GM18511 (cell line): ENCODE data around the gene TREML4.
"Not testable (repeated sequence)": the region's sequence is repeated elsewhere in the genome, so short reads cannot be mapped to it uniquely, and the experiment has no call there.

Source experiments
- ATAC-seq: cut with Tn5 transposase; IDR thresholded peaks from one replicate; pipeline ENCODE4 v1.9.1; 2021; ENCODE audit warnings: mild to moderate bottlenecking, moderate library complexity; ENCODE audit not compliant: unreplicated experiment

TREML4 gene

DNA sequence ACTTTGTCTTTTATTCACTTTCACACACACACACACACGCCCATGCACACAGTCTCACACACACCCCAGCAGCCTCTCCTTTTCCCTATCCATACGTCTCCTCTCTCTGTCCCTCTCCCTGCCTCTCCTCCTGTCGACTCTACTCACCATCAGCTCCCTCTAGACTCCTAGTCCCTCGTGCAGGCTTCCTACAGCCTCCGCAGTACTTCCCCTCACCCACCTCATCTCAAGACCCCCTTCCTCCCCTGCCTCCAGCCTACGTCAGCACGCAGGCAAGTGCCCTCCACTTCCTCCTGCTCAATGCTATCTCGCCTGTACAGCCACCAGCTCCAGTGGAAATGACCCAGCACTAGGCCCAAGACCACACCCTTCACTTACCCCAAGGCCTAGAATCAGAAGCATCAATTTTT, 26.4 kb upstream of the TREML4 start:
- ATAC-seq, result no peak

DNA sequence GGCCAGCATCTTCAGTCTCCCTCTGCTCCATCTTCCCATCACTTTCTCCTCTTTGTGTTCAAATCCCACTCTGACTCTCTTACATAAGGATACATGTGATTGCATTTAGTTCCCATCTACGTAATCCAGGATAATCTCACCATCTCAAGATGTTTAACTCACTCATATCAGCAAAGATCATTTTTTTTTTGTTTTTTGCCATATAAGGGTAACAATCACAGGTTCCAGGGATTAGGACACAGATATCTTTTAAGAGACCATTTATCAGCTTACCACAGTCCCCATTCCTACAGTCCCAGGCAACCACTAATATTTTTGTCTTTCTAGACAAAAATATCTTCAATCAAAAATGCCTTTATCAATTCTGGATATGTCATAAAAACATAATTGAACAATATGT, 24.0 kb upstream of the TREML4 start:
- no peak for ATAC-seq

GRCh38 chr6:41208439-41209106, 19.6 kb upstream of the TREML4 start:
- no peak for ATAC-seq

DNA sequence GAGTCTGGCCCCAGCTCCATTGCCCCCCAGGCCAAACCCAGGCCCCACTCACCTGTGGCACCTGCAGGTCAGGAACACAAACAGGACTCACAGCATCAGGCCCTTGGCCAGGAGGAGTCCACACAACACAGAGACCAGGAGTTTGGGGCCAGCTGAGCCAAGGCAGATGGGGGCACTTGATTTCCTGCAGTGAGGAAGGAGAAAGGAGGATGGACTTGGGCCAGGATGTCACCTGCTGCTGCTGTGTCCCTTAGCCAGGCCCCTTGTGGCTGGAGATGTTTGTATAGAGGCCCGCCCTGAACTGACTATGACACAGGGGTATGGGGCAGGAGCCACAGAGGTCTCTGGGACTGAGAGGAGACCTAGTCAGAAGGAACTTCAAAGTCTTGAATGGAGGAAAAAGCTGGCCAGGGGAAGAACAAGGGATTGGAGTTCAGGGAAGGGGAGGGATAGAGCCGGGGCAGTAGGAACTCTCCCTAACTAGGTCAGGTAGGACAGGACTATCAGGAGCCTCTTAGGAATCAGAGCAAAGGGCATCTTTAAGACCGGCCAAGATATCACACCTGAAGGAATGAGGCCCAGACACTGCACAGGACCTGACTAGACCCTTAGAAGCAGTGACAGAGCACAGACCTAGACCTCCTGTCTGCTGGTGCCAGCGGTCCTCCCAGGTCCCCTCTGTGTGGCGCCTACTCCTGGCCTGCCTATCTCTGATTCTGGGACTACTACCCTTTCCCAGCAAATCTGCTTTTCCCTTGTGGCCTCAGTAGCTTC, 18.4 kb upstream of the TREML4 start:
- ATAC-seq, result no peak

DNA sequence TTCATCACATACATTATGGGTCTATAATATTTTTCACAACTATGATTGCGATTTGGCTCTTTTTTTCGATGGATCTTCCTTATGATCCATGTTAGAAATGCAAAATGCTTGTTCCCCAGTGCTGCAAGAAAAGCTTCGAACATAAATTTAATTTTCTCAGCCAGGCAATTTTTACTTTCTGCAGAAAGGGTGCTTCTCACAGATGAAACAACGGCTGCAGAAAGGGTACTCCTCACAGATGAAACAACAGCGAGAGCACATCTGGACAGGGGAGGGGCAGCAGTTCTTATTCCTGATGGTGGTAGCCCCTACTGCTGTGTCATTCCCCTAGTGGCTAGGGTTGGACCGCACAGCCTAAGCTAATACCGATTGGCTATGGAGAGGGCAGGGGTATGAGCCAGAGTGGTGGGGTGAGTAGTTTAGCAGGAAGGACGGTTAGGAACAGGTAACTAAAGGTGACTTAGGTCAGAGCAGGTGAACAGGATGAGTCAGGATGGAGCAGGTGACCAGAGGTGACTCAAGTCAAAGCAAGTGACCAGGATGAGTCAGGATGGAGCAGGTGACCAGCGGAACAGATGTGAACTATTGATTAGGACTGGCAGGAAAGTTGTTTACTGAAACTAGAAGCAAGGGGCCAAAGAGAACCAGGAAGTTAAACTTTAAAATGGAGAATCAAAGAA, 13.4 kb upstream of the TREML4 start:
- ATAC-seq, result no peak

DNA sequence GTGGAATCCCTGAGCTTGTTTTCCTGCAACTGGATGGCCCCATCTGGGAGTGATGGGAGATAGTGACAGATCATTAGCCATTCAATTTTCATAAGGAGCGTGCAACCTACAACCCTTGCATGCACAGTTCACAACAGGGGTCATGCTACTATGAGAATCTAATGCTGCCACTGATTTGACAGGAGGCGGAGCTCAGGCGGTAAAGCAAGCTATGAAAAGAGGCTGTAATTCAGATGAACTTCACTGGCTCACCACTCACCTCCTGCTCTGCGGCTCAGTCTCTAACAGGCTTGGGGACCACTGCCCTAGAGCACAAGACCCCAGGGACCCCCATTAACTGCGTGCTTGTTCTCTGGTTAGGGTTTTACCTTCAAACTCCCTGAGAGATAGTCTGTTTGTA, 12.4 kb upstream of the TREML4 start:
- no peak for ATAC-seq

DNA sequence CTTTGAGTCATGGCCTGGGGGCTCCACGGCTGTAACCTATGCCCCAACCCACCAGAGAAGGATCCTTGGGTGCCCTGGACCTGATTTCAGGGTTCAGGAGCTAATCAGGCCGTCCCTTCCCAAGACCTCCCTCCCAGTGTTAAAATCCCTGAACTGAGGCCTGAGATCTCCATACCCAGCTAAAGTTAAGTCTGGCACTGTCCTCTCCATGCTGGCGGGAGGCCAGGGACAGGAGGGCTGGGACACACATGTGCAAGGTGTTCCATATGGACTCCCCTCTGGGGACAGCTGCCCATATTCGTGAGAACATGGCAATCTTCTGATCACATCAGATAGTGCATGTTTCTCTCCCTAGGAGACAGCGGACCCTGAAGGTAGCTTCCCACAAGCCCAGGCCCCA, 11.5 kb upstream of the TREML4 start:
- no peak for ATAC-seq

GRCh38 chr6:41222045-41222444, 6.1 kb upstream of the TREML4 start:
- ATAC-seq, result no peak

DNA sequence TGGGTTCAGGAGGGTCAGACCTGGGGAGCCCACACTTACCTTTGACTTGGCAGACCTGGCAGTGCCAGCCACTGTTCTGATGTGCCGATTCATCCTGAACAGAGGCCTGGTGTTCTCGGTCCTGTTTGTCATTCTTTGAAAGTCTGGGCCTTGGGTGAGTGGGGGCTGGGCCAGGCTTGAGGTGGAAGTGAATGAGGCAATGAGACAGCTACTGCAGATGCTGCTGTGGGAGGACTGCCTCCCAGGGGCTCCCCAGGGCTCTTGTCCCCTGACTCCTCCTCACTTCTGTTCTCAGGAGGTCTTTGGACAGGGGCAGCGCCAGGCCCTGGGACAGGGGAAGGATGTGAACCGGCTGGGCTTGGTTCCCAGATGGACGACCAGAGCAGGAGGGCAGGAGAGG, 5.6 kb upstream of the TREML4 start:
- ATAC-seq, result no peak

- ATAC-seq, result no peak
Measured at GRCh38 chr6:41224800-41225199, 3.3 kb upstream of the TREML4 start.

DNA sequence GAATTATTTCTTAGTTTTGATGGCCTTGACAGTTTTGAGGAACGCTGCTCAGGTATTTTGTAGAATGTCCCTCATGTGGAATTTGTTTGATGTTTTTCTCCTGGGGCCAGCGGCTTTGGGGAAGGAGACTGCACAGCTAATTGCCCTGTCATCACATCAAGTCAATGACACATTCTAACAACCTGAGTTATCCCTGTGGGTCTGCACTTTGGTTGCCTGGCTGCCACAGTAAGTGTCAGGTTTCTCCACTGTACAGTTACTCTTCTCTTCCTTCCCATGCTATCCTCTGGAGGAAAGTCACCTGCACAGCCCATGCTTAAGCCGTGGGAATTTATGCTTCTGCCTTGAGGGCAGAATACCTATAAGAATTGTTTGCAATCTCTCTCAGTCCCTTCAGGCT, 1.4 kb upstream of the TREML4 start:
- ATAC-seq, result no peak

DNA sequence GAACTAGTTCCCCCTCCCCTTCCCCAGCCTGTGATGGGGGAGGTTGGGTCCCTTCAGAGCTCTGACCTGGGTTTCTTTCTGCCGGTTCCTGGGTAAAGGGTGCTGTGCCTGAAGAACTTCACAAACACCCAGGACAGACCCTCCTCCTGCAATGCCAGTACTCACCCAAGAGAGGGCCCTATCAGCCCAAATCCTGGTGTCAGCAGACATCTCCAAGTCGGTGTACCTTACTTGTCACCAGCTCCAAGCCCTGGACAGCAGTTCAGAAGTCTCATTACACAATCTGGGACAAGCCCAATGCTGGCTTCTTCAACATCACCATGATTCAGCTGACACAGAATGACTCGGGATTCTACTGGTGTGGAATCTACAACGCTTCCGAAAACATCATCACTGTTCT, 467 bp downstream of the TREML4 start:
- ATAC-seq, result no peak

GRCh38 chr6:41229721-41230120, 1.6 kb downstream of the TREML4 start:
- ATAC-seq, result no peak

GRCh38 chr6:41231246-41231645, 3.1 kb downstream of the TREML4 start:
- no peak for ATAC-seq

DNA sequence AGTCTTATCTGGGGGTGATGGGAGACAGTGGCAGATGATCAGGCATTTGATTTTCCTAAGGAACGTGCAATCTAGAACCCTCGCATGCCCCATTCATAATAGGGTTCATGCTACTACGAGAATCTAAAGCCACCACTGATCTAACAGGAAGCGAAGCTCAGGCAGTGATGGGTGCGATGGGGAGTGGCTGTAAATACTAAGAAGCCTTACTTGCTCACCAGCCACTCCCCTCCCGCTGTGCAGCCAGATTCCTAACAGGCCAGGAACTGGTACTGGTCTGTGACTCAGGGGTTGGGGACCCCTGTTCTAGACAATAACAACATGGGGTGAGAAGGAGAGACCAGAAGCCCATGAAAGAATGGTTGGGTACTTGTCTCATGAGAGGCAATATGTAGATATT, 4.5 kb downstream of the TREML4 start:
- no peak for ATAC-seq

- no peak for ATAC-seq
Measured at GRCh38 chr6:41236276-41236675, 8.1 kb downstream of the TREML4 start.

DNA sequence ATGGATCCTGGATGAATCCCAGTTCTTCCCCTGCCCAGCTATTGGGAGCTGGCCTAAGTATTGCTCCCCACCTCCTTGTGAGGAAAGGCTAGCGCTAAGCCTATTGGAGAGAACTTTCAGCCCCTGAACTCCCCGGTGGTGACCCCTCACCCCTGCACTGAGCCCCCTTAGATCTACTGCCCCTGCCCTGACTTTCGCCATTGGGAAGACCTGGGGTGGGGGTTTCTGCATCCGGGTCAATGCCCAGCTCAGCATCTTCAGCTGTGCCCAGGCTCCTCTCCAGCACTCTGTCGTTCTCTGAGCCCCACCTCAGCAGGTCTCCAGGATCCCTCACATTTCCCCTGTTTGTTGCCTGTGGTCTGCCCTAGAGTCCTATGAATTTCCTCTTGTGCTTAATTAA, 9.0 kb downstream of the TREML4 start:
- no peak for ATAC-seq

- no peak for ATAC-seq
Measured at GRCh38 chr6:41239467-41240159, 11.5 kb downstream of the TREML4 start.

GRCh38 chr6:41246529-41246928, 18.4 kb downstream of the TREML4 start:
- ATAC-seq, result not testable (repeated sequence)

DNA sequence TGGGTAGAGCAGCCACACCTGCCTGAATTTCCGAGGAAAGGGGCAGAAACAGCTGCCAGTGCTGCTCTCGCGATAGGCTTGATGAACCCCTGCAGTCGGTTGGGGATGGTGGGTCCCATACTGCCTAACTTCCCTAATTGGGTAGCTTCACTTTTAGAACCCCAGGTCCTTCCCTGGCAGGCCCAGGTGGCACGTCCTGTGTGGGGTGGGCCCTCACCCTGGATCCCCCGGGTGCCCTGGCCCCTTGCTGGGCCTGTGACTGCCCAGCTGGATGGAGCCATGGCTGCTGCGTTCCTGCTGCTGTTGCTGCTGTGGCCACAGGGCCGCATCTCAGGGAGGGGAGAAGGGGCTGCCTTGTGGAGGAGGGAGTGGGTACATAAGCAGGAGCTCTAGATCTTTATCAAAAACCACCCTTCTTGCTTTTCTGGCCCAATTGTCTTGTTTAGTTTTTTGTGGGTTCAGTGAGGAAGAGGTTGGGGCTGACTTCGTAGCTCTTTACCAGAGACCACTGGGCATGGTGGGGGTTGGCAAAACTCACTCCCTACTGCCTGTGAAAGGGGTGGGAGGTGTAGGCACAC, 19.2 kb downstream of the TREML4 start:
- no peak for ATAC-seq
